Activated T-cell treated with anti-CD3 and anti-CD28 coated beads for 4 hours (primary cell): Measurements from ENCODE around the gene CEP78.
"Not testable (repeated sequence)": the region's sequence is repeated elsewhere in the genome, so short reads cannot be mapped to it uniquely, and the experiment has no call there.

Source experiments
- DNase-seq: peaks from one replicate; pipeline ENCODE4 v3.0.0-alpha.2; 2020

CEP78 gene

GRCh38 chr9:78235256-78235761 lies 566 bp upstream of the CEP78 start:
- no peak for DNase-seq

DNA sequence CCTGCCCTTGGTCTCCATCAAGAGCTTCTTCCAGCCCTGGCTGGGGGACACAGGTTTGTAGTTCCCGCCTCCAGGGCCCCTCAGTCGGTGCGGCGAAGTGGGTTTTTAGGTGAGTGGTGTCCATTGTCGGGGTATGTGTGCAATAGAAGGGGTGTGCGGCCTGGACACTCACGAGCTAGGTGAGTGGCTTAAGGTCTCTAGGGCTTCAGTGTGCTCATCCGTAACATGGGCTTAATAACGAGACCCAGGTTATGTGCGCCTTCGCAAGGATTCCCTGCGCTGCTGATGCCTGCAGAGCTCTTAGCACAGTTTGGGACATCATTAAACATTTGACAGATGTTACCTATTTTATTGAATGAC lies 656 bp downstream of the CEP78 start:
- no peak for DNase-seq

DNA sequence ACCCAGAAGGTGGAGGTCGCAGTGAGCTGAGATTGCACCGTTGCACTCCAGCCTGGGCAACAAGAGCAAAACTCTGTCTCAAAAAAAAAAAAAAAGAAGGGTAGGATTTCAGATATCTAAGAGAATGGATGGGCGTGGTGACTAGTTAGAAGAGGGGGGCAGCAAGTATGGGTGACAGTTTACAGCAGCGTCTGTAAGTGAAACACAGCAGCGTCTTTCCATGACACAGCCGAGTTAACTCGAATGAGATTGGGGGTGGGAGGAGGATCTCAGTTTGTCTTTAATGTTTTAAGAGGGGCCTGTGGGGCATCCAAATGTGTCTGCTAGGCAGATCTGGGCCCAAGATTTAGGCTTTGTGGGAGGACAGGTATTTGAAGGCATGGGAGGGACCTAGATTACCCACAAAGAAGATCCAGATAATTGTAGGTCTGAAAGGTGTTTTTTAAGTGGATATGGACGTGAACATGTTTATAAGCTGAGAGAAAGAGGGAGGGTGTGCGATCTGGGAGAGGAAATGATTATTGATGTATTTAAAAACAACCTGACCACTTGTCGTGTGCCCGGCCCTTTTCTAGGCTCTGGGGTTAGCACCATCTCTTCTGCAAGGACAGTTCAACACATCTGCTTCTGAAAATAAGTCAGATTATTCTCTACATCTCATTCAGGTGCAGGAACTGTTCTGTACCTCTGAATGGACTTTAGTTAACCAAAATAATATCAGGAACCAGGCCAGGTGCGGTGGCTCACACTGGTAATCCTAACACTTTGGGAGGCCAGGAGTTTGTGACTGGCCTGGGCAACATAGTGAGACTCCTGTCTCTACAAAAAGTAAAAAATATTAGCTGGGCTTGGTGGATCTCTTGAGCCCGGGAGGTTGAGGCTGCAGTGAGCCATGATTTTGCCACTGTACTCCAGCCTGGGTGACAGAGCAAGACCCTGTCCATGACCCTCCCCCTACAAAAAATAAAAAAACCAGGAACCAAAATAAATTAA lies 2.5 kb downstream of the CEP78 start:
- no peak for DNase-seq

DNA sequence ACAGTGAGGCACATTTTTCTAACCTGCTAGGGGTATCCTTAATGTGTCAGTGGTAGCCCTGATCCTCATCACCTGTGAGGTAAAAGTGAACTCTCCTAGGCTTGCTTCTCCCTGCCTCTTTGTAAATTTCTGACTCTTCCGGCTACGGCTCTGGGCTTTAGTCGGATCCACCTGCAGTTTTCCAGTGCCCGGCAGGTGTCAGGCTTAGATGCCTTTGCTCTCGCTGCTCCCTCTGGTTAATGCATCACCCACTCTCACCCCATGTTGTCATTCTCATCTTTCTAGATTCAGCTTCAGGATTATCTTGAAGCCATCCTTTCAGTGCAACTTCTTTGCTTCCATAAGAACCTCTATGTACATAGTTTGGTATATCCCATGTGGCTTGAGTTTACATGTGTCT lies 3.6 kb downstream of the CEP78 start:
- no peak for DNase-seq

GRCh38 chr9:78242041-78242440 lies 6.2 kb downstream of the CEP78 start:
- DNase-seq: no peak

- no peak for DNase-seq
Observed at GRCh38 chr9:78243130-78243529, 7.3 kb downstream of the CEP78 start.

DNA sequence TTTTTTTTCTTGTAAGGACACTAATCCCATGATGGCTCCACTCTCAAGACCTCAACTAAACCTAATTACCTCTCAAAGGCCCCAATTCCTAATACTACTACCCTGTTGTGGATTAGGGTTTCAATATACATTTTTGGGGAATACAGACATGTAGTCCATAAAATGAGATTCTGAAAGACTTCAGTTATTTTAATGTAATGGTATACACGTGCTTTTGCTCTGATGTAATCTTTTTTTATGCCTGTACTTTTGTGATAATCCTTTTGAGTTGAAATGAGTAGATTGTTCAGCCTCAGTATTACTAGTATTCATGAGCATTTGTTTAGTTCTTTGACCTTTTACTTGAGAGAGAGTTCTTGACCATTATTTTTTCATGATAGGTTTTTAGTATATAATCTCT lies 9.5 kb downstream of the CEP78 start:
- no peak for DNase-seq

DNA sequence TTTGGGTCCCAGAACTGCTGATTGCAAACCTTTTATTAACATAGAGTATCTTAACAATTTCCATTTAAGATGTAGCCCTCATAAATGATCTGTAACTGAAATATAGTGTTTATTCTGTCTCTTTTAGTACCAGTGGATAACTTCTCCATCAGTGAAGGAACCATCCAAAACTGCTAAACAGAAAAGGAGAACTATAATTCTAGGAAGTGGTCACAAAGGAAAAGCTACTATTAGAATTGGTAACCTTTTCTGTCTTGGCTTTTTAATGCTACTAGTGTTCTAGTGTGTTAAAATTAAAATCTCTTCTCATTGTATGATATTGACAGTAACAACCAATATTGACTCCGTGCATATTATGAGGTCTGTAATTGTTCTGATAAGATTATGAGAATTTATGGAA lies 12.8 kb downstream of the CEP78 start:
- no peak for DNase-seq

- no peak for DNase-seq
Observed at GRCh38 chr9:78249542-78249941, 13.7 kb downstream of the CEP78 start.

DNA sequence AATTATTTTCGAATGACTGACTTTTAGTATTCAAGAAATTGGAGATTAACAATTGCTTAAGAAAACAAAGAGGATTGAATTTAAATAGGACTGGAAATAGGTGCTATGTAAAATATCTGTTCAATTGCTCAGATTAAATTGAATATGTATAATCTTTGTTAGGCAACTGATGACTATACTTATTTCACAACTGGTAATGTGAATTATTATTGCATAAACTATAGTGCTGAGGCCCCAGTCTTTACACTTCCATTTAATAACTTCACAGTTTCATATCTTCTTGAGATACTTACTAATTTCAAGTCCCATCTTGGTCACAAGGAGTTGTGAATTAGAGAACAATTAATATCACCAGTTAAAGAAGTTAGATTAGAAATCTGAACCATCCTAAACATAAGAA lies 16.7 kb downstream of the CEP78 start:
- no peak for DNase-seq

DNA sequence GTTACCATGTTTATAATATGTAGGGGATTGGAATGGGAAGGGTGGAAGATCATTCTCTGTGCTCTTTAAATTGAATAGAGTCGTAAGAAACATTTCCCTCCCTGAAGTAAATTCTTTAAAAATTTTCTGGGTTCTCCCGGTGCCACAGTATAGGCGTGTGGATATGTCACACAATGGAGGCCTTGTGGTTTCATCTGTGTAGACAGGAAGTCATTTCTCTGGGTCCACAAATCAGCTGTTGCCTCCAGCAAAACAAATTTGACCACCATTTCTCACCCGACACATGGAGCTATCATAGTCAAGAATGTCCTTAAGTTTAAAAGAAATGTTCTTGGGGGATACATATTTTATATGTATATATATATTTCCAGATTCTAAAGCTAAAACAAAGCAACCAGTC lies 17.4 kb downstream of the CEP78 start:
- DNase-seq: no peak

GRCh38 chr9:78261403-78262001 lies 25.6 kb downstream of the CEP78 start:
- DNase-seq: no peak

GRCh38 chr9:78262655-78263054 lies 26.8 kb downstream of the CEP78 start:
- no peak for DNase-seq

- DNase-seq: no peak
Observed at GRCh38 chr9:78267889-78268288, 32.0 kb downstream of the CEP78 start.

DNA sequence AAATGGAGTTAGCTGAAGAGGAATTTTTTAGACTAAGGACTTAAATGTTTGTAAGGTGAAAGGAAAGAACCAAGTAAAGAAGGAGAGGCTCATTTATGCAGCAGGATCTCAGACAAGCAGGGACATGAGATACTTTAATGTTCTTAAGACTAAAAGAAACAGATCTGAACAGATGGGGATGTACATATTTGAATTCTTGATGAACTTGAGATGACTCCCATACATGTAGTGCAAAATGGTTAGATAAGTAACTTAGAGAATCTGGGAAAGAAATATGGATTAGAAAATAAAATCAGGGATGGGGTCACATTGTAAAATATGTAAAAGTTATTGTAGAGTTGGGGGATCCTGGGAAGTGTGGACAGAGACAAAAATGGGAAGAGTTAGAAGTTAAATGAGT lies 33.9 kb downstream of the CEP78 start:
- DNase-seq: no peak

DNA sequence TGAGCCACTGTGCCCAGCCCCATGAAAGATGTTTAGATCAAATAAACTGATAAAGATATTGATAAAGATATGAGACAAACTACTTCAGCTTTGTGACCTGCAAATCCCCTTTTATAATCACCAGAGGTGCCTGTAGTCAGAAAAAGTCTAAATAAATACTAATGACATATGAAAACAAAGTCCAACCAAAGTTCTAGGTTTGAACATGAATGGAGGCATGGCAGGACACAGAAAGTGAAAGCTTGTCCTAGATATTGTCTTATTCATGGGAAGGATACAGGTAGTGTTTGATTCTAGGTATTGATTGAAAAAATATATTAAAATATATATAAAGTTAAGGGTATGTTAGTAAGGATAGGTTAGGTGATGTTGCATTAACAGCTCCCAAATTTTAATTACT lies 36.4 kb downstream of the CEP78 start:
- DNase-seq: no peak

DNA sequence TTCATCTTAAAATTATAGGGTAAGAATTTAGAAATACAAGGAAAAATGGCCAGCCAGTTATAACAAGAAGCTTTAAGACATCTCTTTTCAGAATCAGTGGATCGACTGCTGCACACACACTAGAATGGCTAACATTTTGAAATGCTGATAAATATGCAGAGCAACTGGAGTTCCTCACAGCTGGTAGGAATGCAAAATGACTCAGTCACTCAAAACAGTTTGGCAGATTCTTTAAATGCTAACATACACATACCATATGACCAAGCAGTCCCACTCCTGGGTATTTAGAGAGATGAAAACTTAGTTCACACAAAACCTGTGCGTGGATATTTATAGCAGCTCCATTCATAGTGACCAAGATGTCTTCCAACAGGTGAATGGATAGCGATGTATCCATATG lies 37.9 kb downstream of the CEP78 start:
- no peak for DNase-seq

DNA sequence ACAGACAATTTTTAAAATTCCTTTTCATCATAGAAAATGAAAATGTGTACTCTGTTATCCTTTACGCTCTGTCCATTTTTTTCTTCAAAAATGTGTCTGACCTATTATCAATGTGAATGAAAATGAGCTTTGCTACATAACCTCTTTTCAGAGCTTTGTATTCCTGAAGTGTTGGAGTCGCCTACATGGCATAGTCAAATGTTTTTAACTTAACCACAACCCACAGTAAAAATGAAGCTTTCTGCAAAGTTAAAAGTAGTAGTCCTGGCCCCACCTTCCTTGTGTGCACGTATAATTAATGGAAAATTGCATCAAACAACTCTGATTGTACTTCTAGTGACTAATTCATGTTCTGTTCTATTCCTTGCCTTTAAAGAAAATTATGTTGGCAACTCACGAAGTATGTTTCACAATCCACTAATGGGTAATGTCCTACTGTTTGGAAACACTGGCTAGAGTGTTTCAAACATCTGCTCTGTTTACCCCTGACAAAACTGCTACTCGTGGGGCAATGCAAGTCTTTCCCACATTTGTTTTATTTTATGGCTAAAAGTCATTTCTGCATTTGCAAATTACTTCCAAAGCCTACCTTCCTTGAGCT lies 42.4 kb downstream of the CEP78 start:
- DNase-seq: no peak

GRCh38 chr9:78278801-78279200 lies 42.9 kb downstream of the CEP78 start:
- DNase-seq: no peak

GRCh38 chr9:78280982-78281668 lies 45.2 kb downstream of the CEP78 start:
- no peak for DNase-seq

- DNase-seq: not testable (repeated sequence)
Observed at GRCh38 chr9:78284181-78284580, 48.3 kb downstream of the CEP78 start.

DNA sequence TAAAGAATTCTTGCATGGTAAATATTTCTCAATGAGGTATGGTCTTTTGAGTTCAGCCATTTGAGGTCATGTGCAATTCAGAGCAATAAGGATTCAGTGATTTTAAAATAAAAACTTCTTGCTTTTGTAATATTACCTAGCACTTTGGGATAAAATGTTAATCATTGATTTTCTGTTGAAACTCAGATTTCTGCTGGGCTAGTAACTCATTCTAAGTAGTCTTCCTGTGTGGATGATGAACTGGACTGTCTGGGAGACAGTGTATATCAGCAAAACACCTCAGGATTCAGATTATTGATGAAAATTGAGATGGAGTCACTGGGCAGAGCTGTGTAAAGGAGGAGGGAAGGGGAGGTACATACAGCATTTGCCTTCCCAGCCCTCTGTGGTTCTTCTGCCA lies 50.2 kb downstream of the CEP78 start:
- DNase-seq: no peak

DNA sequence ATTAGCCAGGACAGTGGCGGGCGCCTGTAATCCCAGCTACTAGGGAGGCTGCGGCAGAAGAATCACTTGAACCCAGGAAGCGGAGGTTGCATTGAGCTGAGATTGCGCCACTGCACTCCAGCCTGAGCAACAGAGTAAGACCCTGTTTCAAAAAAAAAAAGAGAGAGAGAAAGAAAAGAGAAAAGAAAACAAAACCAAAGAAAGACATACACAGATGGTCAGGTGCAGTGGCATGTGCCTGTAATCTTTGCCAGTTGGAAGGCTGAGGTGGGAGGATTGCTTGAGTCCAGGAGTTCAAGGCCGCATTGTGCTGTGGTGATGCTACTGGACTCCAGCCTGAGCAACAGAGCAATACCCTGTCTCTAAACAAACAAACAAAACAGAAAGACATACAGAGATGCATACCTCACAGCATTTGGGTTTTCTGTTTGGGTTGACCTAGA lies 51.1 kb downstream of the CEP78 start:
- no peak for DNase-seq
